DND-41 (cell line): Measurements from ENCODE around the gene SMARCAL1.

ENCODE experiments used
- ATAC-seq: fragments of 200-7000 bp; cut with Tn5 transposase; 3 replicates; pipeline ENCODE4 v1.9.1; 2021; ENCODE audit warnings: low read depth; ENCODE audit not compliant: insufficient read depth
- DNase-seq: peaks from one replicate; pipeline ENCODE4 v3.0.0-alpha.2; 2020
- H2AFZ ChIP-seq: 2 replicates; pipeline ENCODE4 v1.6.0; 2012; ENCODE audit warnings: low read depth, low read length
- H3K27ac ChIP-seq: 2 replicates; pipeline ENCODE4 v1.5.1; 2012; ENCODE audit warnings: low read length, inconsistent platforms
- H3K27me3 ChIP-seq: fragments of 200-600 bp; sonication (generic); 2 replicates; pipeline ENCODE4 v1.6.0; 2012; ENCODE audit warnings: low read length, mild to moderate bottlenecking, inconsistent platforms; ENCODE audit not compliant: insufficient read depth, poor library complexity
- H3K36me3 ChIP-seq: 2 replicates; pipeline ENCODE4 v1.5.1; 2012; ENCODE audit warnings: low read length, inconsistent platforms; ENCODE audit not compliant: insufficient read depth
- H3K4me1 ChIP-seq: 2 replicates; pipeline ENCODE4 v1.5.1; 2012; ENCODE audit warnings: mild to moderate bottlenecking, low read length; ENCODE audit not compliant: insufficient read depth
- H3K4me2 ChIP-seq: 2 replicates; pipeline ENCODE4 v1.6.0; 2012; ENCODE audit warnings: mild to moderate bottlenecking, moderate library complexity, low read length, inconsistent platforms; ENCODE audit not compliant: insufficient read depth
- H3K4me3 ChIP-seq, 2 experiments: fragments of 200-600 bp in 1 of 2; shearing (Covaris generic) in 1 of 2; 2 replicates each; pipeline ENCODE4 v1.5.1; 2012 to 2016; ENCODE audit warnings: inconsistent platforms in 2 of 2, low read length in 2 of 2, mild to moderate bottlenecking in 2 of 2, low read depth in 1 of 2, moderate library complexity in 1 of 2
- H3K79me2 ChIP-seq: 2 replicates; pipeline ENCODE4 v1.6.0; 2012; ENCODE audit warnings: low read length, inconsistent platforms; ENCODE audit not compliant: insufficient read depth
- H3K9ac ChIP-seq: 2 replicates; pipeline ENCODE4 v1.6.0; 2012; ENCODE audit warnings: low read depth, mild to moderate bottlenecking, inconsistent platforms, low read length, moderate library complexity
- H3K9me3 ChIP-seq: 2 replicates; pipeline ENCODE4 v1.5.1; 2012; ENCODE audit warnings: low read length, moderate library complexity, mild to moderate bottlenecking, inconsistent platforms; ENCODE audit not compliant: insufficient read depth, severe bottlenecking
- H4K20me1 ChIP-seq: 2 replicates; pipeline ENCODE4 v1.6.0; 2012; ENCODE audit warnings: low read length; ENCODE audit not compliant: insufficient read depth
- EZH2 ChIP-seq: IDR thresholded peaks from 3 replicates; pipeline ENCODE4 v1.6.1; 2012; ENCODE audit warnings: borderline replicate concordance, low read depth, mild to moderate bottlenecking, moderate library complexity, low read length, inconsistent platforms; ENCODE audit not compliant: severe bottlenecking
- TF ChIP-seq, protein P1 (sequence below): IDR thresholded peaks from 2 replicates; pipeline ENCODE4 v1.5.1; 2012; ENCODE audit warnings: borderline replicate concordance, low read length, moderate library complexity, mild to moderate bottlenecking; ENCODE audit not compliant: poor library complexity, severe bottlenecking; ENCODE audit errors: extremely low read depth

SMARCAL1 gene

DNA sequence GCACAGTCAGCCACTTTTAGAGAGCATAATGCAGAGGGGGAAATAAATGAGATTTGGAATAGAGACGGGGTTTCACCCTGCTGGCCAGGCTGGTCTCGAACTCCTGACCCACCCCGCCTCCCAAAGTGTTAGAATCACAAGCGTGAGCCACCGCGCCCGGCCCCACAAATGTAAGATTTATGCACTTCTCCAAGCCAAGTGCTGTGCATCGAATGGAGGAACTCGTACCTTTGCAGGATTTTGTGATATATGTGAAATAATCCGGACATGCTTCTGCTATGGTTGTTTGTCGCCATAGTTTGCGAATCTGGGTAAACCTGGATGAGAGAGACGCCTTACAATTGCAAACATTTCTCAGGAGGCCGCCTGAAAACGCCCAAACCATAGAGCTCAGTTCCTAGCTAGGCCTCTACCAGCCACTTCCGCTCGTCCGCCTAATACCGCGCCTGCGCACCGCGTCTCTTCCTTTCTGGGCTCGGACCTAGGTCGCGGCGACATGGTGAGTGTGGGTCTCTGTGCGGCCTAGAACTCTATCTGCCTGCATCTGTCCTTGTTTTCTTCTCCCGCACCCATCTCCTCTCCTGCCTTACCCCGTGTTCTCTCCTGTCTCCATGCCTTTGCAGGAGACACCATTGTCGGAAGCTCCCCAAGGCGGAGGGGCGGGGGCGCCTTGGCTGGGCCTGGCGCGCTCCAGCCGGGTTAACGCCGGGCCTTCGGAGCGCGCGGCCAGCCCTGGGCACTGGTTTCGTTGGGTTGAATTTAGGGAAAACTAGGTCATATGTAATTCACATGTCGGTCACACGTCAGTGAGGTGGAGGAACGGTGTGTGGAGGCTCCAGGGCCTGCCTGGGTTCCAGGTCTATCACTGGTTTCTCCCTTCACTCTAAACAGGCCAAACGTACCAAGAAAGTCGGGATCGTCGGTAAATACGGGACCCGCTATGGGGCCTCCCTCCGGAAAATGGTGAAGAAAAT is 86.4 kb downstream of the SMARCAL1 start, which contains the start of gene RPL37A:
Gene RPL37A, plus strand, starts transcription at position 466 of the 974 bp plus-strand sequence. Its CDS starts 31 bp downstream, at position 497.
- DNase-seq (peak; percentile 93), ATAC-seq (peak; percentile 94)
- H3K9ac ChIP-seq = peak within 1 kb of the TSS; percentile 78
- peak within 1 kb of the TSS; percentile 78 for H2AFZ ChIP-seq
- peaks cover 56% of the 10 kb centered on the region for H3K79me2 ChIP-seq
- peak within 1 kb of the TSS; percentile 67 to 70 for H3K4me3 ChIP-seq
- H3K27ac ChIP-seq = peak within 1 kb of the TSS; percentile 71
- H3K9me3 ChIP-seq = no peaks in the 10 kb centered on the region
- H3K4me1 ChIP-seq = peaks cover 36% of the 10 kb centered on the region
- H4K20me1 ChIP-seq = peaks cover 45% of the 10 kb centered on the region
- no peak for TF ChIP-seq EZH2
- TF ChIP-seq, protein P1, sequence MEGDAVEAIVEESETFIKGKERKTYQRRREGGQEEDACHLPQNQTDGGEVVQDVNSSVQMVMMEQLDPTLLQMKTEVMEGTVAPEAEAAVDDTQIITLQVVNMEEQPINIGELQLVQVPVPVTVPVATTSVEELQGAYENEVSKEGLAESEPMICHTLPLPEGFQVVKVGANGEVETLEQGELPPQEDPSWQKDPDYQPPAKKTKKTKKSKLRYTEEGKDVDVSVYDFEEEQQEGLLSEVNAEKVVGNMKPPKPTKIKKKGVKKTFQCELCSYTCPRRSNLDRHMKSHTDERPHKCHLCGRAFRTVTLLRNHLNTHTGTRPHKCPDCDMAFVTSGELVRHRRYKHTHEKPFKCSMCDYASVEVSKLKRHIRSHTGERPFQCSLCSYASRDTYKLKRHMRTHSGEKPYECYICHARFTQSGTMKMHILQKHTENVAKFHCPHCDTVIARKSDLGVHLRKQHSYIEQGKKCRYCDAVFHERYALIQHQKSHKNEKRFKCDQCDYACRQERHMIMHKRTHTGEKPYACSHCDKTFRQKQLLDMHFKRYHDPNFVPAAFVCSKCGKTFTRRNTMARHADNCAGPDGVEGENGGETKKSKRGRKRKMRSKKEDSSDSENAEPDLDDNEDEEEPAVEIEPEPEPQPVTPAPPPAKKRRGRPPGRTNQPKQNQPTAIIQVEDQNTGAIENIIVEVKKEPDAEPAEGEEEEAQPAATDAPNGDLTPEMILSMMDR = peak; percentile 6
- H3K4me2 ChIP-seq = peak within 1 kb of the TSS; percentile 77
- peaks cover 49% of the 10 kb centered on the region for H3K36me3 ChIP-seq
- H3K27me3 ChIP-seq = no peaks in the 10 kb centered on the region

DNA sequence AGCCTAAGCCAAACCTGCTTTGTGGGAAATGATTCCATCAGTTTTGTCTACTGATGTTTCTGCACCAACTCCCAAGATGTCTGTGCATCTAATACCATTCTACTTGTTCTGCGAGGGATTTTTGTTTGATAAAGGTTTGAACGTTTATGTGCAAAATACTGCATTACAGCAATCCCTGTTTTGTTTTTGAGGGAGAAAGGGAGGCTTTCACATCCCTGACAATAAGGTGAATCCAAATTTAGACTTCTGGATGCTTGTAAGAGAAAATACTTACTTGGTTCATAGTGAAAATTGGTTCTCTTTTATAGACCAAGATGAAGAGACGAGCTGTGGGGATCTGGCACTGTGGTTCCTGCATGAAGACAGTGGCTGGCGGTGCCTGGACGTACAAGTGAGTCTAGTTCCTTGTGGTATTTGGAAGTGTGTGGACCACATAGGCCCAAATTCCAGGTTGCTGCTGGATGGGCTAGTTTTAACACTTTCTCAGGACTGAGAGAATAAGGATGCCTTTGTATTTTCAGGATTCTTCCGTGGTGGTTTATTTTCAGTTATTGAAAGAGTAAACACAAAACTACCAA is 87.4 kb downstream of the SMARCAL1 start:
- Histone ChIP-seq H3K27me3 (no peaks in the 10 kb centered on the region), H3K9ac (peak overlapping the region; percentile 78), H3K79me2 (peaks cover 56% of the 10 kb centered on the region), H4K20me1 (peaks cover 48% of the 10 kb centered on the region), H3K4me3 (peak overlapping the region; percentile 67 to 70; a peak in 3 of 4 replicates), H3K36me3 (peaks cover 60% of the 10 kb centered on the region), H2AFZ (no peak overlapping the region), H3K9me3 (no peaks in the 10 kb centered on the region), H3K27ac (peak overlapping the region; percentile 71), H3K4me2 (peak overlapping the region; percentile 77), H3K4me1 (peaks cover 36% of the 10 kb centered on the region)
- DNase-seq (no peak), ATAC-seq (no peak)
- TF ChIP-seq, protein P1 = no peak
- no peak for TF ChIP-seq EZH2

DNA sequence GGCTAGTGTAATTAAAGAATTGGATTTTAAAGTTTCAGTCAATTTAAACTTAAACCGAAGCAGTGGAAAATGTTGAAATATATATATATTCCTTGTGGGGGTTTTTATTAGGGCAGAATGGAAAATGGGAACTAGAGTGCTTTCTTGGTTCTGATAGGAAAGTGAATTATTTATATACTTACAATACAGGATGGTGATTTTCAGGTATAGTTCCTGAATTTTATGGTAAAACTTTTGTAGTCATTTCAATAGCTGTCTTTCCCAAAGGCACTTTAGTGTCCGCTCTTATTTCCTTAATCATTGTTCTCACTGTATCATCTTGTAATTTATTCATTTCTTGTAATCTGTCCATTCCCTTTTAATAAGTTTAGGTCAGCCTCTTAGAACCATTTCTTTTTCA is 88.3 kb downstream of the SMARCAL1 start:
- no peak for DNase-seq
- H3K36me3 ChIP-seq = peaks cover 67% of the 10 kb centered on the region
- peak overlapping the region; percentile 78; the same call in 1 of the 2 replicates for H3K9ac ChIP-seq
- peak overlapping the region; percentile 77 for H3K4me2 ChIP-seq
- peaks cover 48% of the 10 kb centered on the region for H4K20me1 ChIP-seq
- H3K4me3 ChIP-seq = peak overlapping the region in 1 of 2 experiments; percentile 67; a peak in 2 of 4 replicates
- peaks cover 56% of the 10 kb centered on the region for H3K79me2 ChIP-seq
- ATAC-seq = no peak
- H2AFZ ChIP-seq = no peak overlapping the region
- no peak for TF ChIP-seq EZH2
- TF ChIP-seq, protein P1 = no peak
- peak overlapping the region; percentile 71; the same call in 1 of the 2 replicates for H3K27ac ChIP-seq
- peaks cover 36% of the 10 kb centered on the region for H3K4me1 ChIP-seq
- no peaks in the 10 kb centered on the region for H3K27me3 ChIP-seq
- no peaks in the 10 kb centered on the region for H3K9me3 ChIP-seq
